GM19023 (cell line): ENCODE results near the gene TMEM40.

ENCODE experiments used
- ATAC-seq: cut with Tn5 transposase; IDR thresholded peaks from one replicate; pipeline ENCODE4 v1.9.1; 2021; ENCODE audit warnings: mild to moderate bottlenecking, moderate library complexity; ENCODE audit not compliant: unreplicated experiment

The TMEM40 gene

DNA sequence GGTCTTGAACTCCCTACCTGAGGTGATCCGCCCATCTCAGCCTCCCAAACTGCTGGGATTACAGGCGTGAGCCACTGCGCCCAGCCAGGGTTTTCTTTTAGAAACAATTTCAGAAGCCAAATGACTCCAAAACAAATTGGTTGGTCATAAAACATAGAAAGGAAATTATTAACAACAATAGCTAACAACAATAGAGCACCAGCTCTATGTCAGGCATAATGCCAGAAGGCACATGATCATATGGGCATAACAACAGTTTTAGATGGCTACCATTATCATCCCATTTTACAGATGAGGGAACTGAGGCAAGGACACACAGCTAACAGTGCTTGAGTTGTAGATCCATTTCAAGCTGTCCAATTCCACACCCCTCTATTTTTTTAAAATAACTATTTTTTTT, 73.0 kb downstream of the TMEM40 start:
- no peak for ATAC-seq
